Heart right ventricle (tissue), 16 donors: ENCODE data around the gene DCAF10. TPM values are rescaled to one million over a fixed set of nuclear protein-coding genes. Genes with fewer than 3 reads are reported as not detected.

Source experiments
- ATAC-seq, 8 donors: fragments of 200-7000 bp; cut with Tn5 transposase; one replicate each; pipeline ENCODE4 v1.9.1; 2020; ENCODE audit warnings: mild to moderate bottlenecking in 8 of 8, moderate library complexity in 8 of 8, moderate number of reproducible peaks in 1 of 8
- DNase-seq, 2 donors: peaks; one replicate each; pipeline ENCODE4 v3.0.0-alpha.2; 2020
- H3K27ac ChIP-seq, 10 donors: fragments of 200-600 bp; sonication (generic) in 2 of 10; one replicate each; pipeline versions ENCODE4 v1.5.0 to v1.8.0; 2020 to 2022; ENCODE audit warnings: mild to moderate bottlenecking in 3 of 10
- H3K27me3 ChIP-seq, 7 donors: fragments of 200-600 bp; one replicate each; pipeline ENCODE4 v1.8.0; 2021 to 2022; ENCODE audit warnings: mild to moderate bottlenecking in 2 of 7
- H3K36me3 ChIP-seq, 9 donors: fragments of 200-600 bp; sonication (generic) in 1 of 9; one replicate each; pipeline versions ENCODE4 v1.5.0 to v1.8.0; 2020 to 2022; ENCODE audit warnings: mild to moderate bottlenecking in 2 of 9
- H3K4me1 ChIP-seq, 9 donors: fragments of 200-600 bp; sonication (generic) in 1 of 9; one replicate each; pipeline versions ENCODE4 v1.5.0 to v1.8.0; 2020 to 2022; ENCODE audit warnings: mild to moderate bottlenecking in 4 of 9
- H3K4me3 ChIP-seq, 10 donors: fragments of 200-600 bp; sonication (generic) in 2 of 10; one replicate each; pipeline versions ENCODE4 v1.5.0 to v1.8.0; 2020 to 2022; ENCODE audit warnings: mild to moderate bottlenecking in 7 of 10, moderate library complexity in 2 of 10
- H3K9me3 ChIP-seq, 11 donors: fragments of 200-600 bp in 10 of 11; sonication (generic) in 2 of 11; one replicate each; pipeline versions ENCODE4 v1.5.0 to v1.8.0; 2013 to 2022; ENCODE audit warnings: mild to moderate bottlenecking in 2 of 11, control low read depth in 1 of 11, moderate library complexity in 1 of 11
- WGBS, 2 donors: extraction: QIAGEN DNeasy Blood & Tissue Kit; methylation state at CpG; one replicate each; pipeline ENCODE4 v1.1.7; 2013; ENCODE audit warnings: inconsistent platforms in 1 of 2; 5-methylcytosine and 5-hydroxymethylcytosine counted together
- intact Hi-C, 10 donors: fragments of 100-400 bp; cut with DNase I; formaldehyde crosslinking; loops; one replicate each; pipeline versions ENCODE4 v1.11.1 to v1.14.2; 2022
- polyA plus RNA-seq, 2 donors: library from polyadenylated mRNA; stranded (reverse); fragments of 200-250 nt; gene quantifications; one replicate each; pipeline ENCODE4 v1.2.3, GENCODE V29; 2013
- total RNA-seq, 10 donors: library from RNA; stranded (reverse); fragmentation: NEBNext Ultra II Directional in 3 of 10; extraction: Animal tissue kit (Norgen Biotek cat#: 25700) in 3 of 10; gene quantifications; one replicate each; pipeline versions ENCODE4 v1.2.1 to v1.2.4, GENCODE V29; 2021 to 2023
- TF ChIP-seq, protein P1 (sequence below), 9 donors: fragments of 200-600 bp; sonication (generic) in 2 of 9; IDR thresholded peaks; one replicate each; pipeline versions ENCODE4 v1.5.0 to v1.8.0; 2021 to 2022; ENCODE audit warnings: antibody characterized with exemption in 9 of 9, mild to moderate bottlenecking in 5 of 9, moderate library complexity in 1 of 9
- donor health status: Arrhythmogenic right ventricular cardiomyopathy.
- donor health status: ischemic (EF 13 %, LVEDD 7.1; RV severe dilation, severe dysfunction).
- donor health status: healthy with polysubstance abuse.
- donor health status: DM: no; HTN: yes; CAD: no.
- donor health status: DM: no; HTN: no; CAD: no.
- donor health status: ischemic (EF 25% LVEDD 6.9; RV normal size, moderate dysfunction).
- donor health status: ischemic (EF 25% LVEDD 5.7; RV mildly dilated, moderate dysfunction).
- donor health status: healthy.
- donor health status: DM: yes; HTN: yes; CAD: no.
- donor health status: Ischemic cardiomyopathy.
- donor health status: ischemic (EF 35%, LVEDD 5.7; RV mildly dilated, moderate dysfunction).
- donor health status: nonischemic (EF 11% LVEDD 7.7; RV severe dilation, severe dysfunction).
- donor health status: DM: yes; HTN: yes; CAD: no.
- donor health status: PGD.
- donor health status: ischemic (EF 29% LVEDD 5.4; RV normal size, mild dysfunction).
- donor health status: nonischemic (EF 23%, LVEDD 6.1; RV moderate dilation, normal function).

The DCAF10 gene
- total and polyA plus RNA-seq, 12 donors = 5.6 to 23.4 (median 19.4) TPM

GRCh38 chr9:37852222-37852621 is 51.6 kb downstream of the DCAF10 start:
- intact Hi-C loops = loop anchor here in 1 of 10 donors (5.0 kb wide), 1 partner anchor 845 kb away; no protein-coding TSS in a partner anchor
- H3K9me3 ChIP-seq = peaks cover 0 to 3% (median 0%) of the 10 kb centered on the region in 11 donors
- TF ChIP-seq, protein P1, sequence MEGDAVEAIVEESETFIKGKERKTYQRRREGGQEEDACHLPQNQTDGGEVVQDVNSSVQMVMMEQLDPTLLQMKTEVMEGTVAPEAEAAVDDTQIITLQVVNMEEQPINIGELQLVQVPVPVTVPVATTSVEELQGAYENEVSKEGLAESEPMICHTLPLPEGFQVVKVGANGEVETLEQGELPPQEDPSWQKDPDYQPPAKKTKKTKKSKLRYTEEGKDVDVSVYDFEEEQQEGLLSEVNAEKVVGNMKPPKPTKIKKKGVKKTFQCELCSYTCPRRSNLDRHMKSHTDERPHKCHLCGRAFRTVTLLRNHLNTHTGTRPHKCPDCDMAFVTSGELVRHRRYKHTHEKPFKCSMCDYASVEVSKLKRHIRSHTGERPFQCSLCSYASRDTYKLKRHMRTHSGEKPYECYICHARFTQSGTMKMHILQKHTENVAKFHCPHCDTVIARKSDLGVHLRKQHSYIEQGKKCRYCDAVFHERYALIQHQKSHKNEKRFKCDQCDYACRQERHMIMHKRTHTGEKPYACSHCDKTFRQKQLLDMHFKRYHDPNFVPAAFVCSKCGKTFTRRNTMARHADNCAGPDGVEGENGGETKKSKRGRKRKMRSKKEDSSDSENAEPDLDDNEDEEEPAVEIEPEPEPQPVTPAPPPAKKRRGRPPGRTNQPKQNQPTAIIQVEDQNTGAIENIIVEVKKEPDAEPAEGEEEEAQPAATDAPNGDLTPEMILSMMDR (IDR thresholded peaks at IDR 0.05) = no peak
- no peaks in the 10 kb centered on the region for H3K4me1 ChIP-seq
- H3K27ac ChIP-seq = no peak overlapping the region
- 97% methylated on average over 2 of the region's 2 CpGs for WGBS, 2 donors
- DNase-seq (no peak), ATAC-seq (no peak)
- peaks cover 0 to 54% (median 0%) of the 10 kb centered on the region in 9 donors for H3K36me3 ChIP-seq
- no peak overlapping the region for H3K4me3 ChIP-seq
- no peaks in the 10 kb centered on the region for H3K27me3 ChIP-seq

GRCh38 chr9:37856551-37856950 is 56.0 kb downstream of the DCAF10 start:
- H3K9me3 ChIP-seq = no peaks in the 10 kb centered on the region
- peaks cover 0 to 86% (median 12%) of the 10 kb centered on the region in 9 donors for H3K36me3 ChIP-seq
- intact Hi-C loops = no loop called here
- TF ChIP-seq, protein P1 (IDR thresholded peaks at IDR 0.05) = no peak
- H3K4me1 ChIP-seq = no peaks in the 10 kb centered on the region
- no peak overlapping the region for H3K27ac ChIP-seq
- WGBS, 2 donors = 98% methylated on average over 1 of the region's 1 CpG
- no peak overlapping the region for H3K4me3 ChIP-seq
- DNase-seq (no peak), ATAC-seq (no peak)
- no peaks in the 10 kb centered on the region for H3K27me3 ChIP-seq

DNA sequence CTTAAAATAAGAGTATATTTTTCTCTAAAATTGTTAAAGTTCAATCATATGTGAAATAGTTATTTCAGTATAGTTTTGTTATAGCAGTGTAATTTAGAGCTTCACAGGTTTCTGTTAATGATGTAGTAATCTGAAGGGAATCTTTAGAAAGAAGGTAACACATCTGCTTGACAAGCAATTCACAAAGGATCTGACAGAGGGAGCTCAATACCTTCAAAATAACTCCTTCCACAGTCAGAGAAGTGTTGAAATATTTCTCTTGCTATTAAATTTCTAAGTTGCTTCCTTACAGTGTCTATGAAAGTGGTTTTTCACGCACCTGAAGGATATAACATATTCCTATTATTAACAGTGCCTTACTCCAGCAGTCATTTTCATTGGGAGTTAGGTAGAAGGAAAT is 58.4 kb downstream of the DCAF10 start:
- no peak for ATAC-seq
- intact Hi-C loops = no loop called here
- peaks cover 0 to 99% (median 12%) of the 10 kb centered on the region in 9 donors for H3K36me3 ChIP-seq
- no peak for DNase-seq
- TF ChIP-seq, protein P1 (IDR thresholded peaks at IDR 0.05) = peak in 1 of 9 donors; percentile 11
- H3K4me3 ChIP-seq = no peak overlapping the region
- no peak overlapping the region for H3K27ac ChIP-seq
- no peaks in the 10 kb centered on the region for H3K27me3 ChIP-seq
- H3K4me1 ChIP-seq = no peaks in the 10 kb centered on the region
- no peaks in the 10 kb centered on the region for H3K9me3 ChIP-seq
- WGBS, 2 donors = 96 to 97% methylated on average over 1 of the region's 1 CpG

DNA sequence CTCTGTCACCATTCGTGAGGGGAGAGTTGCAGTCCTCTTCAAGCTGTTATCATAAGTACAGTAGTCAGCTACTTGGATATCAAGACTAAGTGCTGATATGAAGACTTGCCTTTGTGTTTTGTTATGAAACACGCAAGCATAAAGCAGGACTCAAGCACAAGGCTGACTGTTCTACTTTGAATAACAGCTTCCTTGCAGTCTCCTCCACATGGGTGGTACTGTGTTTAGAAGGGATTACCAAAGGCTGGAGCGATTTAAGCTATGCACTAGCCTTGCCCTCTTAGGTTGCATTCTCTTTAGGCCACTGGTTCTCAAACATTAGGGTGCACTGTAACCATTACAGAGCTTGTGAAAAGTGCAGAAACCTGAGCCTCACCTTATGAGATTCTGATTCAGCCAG is 61.9 kb downstream of the DCAF10 start:
- Histone ChIP-seq H3K27ac (no peak overlapping the region), H3K4me3 (no peak overlapping the region), H3K4me1 (no peaks in the 10 kb centered on the region), H3K36me3 (peaks cover 0 to 99% (median 12%) of the 10 kb centered on the region in 9 donors), H3K9me3 (no peaks in the 10 kb centered on the region), H3K27me3 (no peaks in the 10 kb centered on the region)
- ATAC-seq (no peak), DNase-seq (no peak)
- WGBS, 2 donors = 46 to 66% methylated on average over 3 of the region's 3 CpGs
- TF ChIP-seq, protein P1 (IDR thresholded peaks at IDR 0.05) = no peak
- intact Hi-C loops = no loop called here
